Gastrocnemius medialis (tissue), 4 donors: Measurements from ENCODE around the gene MPPED2.

Source experiments
- POLR2A ChIP-seq, 2 donors: fragments of 450-650 bp; IDR thresholded peaks; one replicate each; pipeline ENCODE4 v1.6.1; 2017; ENCODE audit warnings: antibody characterized with exemption in 2 of 2, mild to moderate bottlenecking in 2 of 2, moderate library complexity in 2 of 2
- TF ChIP-seq, protein P1 (sequence below), 5 experiments: fragments of 450-650 bp in 3 of 5; fragments of 200-600 bp in 2 of 5; sonication (generic) in 2 of 5; IDR thresholded peaks in 4 of 5; conservative IDR thresholded peaks in 1 of 5; 1 replicate in 4 of 5; 2 replicates in 1 of 5; pipeline ENCODE4 v1.5.1; 2016 to 2019; ENCODE audit warnings: antibody characterized with exemption in 5 of 5, mild to moderate bottlenecking in 3 of 5, moderate library complexity in 3 of 5

GRCh38 chr11:30423279-30423648 is 162.9 kb downstream of the MPPED2 start:
- TF ChIP-seq POLR2A (IDR thresholded peaks at IDR 0.05) = no peak
- TF ChIP-seq, protein P1, sequence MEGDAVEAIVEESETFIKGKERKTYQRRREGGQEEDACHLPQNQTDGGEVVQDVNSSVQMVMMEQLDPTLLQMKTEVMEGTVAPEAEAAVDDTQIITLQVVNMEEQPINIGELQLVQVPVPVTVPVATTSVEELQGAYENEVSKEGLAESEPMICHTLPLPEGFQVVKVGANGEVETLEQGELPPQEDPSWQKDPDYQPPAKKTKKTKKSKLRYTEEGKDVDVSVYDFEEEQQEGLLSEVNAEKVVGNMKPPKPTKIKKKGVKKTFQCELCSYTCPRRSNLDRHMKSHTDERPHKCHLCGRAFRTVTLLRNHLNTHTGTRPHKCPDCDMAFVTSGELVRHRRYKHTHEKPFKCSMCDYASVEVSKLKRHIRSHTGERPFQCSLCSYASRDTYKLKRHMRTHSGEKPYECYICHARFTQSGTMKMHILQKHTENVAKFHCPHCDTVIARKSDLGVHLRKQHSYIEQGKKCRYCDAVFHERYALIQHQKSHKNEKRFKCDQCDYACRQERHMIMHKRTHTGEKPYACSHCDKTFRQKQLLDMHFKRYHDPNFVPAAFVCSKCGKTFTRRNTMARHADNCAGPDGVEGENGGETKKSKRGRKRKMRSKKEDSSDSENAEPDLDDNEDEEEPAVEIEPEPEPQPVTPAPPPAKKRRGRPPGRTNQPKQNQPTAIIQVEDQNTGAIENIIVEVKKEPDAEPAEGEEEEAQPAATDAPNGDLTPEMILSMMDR (IDR thresholded peaks at IDR 0.05 in 4 of 5, conservative IDR thresholded peaks at IDR 0.05 in 1 of 5) = no peak
